Panc1 (cell line): ENCODE measurements around the gene PANK1. TPM values are rescaled to one million over a fixed set of nuclear protein-coding genes. Genes with fewer than 3 reads are reported as not detected.

ENCODE experiments used
- ATAC-seq: fragments of 200-7000 bp; cut with Tn5 transposase; 2 replicates; pipeline ENCODE4 v1.9.1; 2020; ENCODE audit warnings: mild to moderate bottlenecking, moderate library complexity
- BruUV-seq: library from RNA; stranded (reverse); fragments of 400-500 nt; replicated peaks from 2 replicates; lab custom pipeline; 2021; lab: Mats Ljungman, UMichigan
- CTCF ChIA-PET: fragments of 300-600 bp; sonication (Branson Sonifier 250); formaldehyde crosslinking; loops from one replicate; lab custom pipeline; 2022; ENCODE audit warnings: antibody characterized with exemption; lab: Charles Lee
- POLR2A ChIA-PET: fragments of 300-600 bp; sonication (Branson Sonifier 250); formaldehyde crosslinking; loops from one replicate; lab custom pipeline; 2022; ENCODE audit warnings: antibody characterized with exemption; lab: Charles Lee
- DNase-seq: peaks from one replicate; pipeline ENCODE4 v3.0.0-alpha.2; 2010; ENCODE audit warnings: low read depth, low spot score
- H3K27ac ChIP-seq: 2 replicates; pipeline ENCODE4 v1.5.1; 2011; ENCODE audit warnings: mild to moderate bottlenecking, low read length, inconsistent platforms
- H3K27me3 ChIP-seq: fragments of 200-500 bp; sonication (Bioruptor generic); 2 replicates; pipeline ENCODE4 v1.6.0; 2014; ENCODE audit warnings: low read length, inconsistent platforms; ENCODE audit not compliant: control insufficient read depth, insufficient read depth
- H3K36me3 ChIP-seq: fragments of 200-500 bp; sonication (Bioruptor generic); 2 replicates; pipeline ENCODE4 v1.5.1; 2014; ENCODE audit warnings: inconsistent platforms, mild to moderate bottlenecking, low read length, moderate library complexity; ENCODE audit not compliant: control insufficient read depth, insufficient read depth
- H3K4me1 ChIP-seq: 2 replicates; pipeline ENCODE4 v1.5.1; 2011; ENCODE audit warnings: inconsistent platforms, mild to moderate bottlenecking, low read length, moderate library complexity; ENCODE audit not compliant: control insufficient read depth, insufficient read depth
- H3K4me3 ChIP-seq, 2 experiments: 2 replicates each; pipeline ENCODE4 v1.5.1; 2011 to 2012; ENCODE audit warnings: low read depth in 2 of 2, low read length in 2 of 2, mild to moderate bottlenecking in 2 of 2, inconsistent platforms in 1 of 2, moderate library complexity in 1 of 2
- H3K9me3 ChIP-seq: fragments of 200-500 bp; sonication (Bioruptor generic); 2 replicates; pipeline ENCODE4 v1.5.1; 2014; ENCODE audit warnings: low read depth, mild to moderate bottlenecking, inconsistent platforms, low read length, moderate library complexity; ENCODE audit not compliant: control insufficient read depth, insufficient read depth
- CTCF ChIP-seq: fragments of 450-650 bp; IDR thresholded peaks from 2 replicates; pipeline ENCODE4 v1.5.1; 2017; ENCODE audit warnings: mild to moderate bottlenecking
- POLR2AphosphoS5 ChIP-seq: IDR thresholded peaks from 2 replicates; pipeline ENCODE4 v1.6.1; 2012; ENCODE audit warnings: mild to moderate bottlenecking, low read depth, low read length, moderate library complexity
- SIN3A ChIP-seq: IDR thresholded peaks from 2 replicates; pipeline ENCODE4 v1.6.1; 2012; ENCODE audit warnings: low read depth, mild to moderate bottlenecking, low read length, moderate library complexity, borderline replicate concordance; ENCODE audit not compliant: insufficient read depth
- TCF7L2 ChIP-seq: IDR thresholded peaks from 2 replicates; pipeline ENCODE4 v1.6.1; 2011; ENCODE audit warnings: mild to moderate bottlenecking, low read depth, low read length, inconsistent platforms
- in situ Hi-C: cut with HindIII; loops from 2 replicates; pipeline ENCODE4 v1.10.0; 2016; ENCODE audit warnings: low sequenced_read_pairs, low pct_unique_long_range_greater_than_20kb
- intact Hi-C: fragments of 100-400 bp; cut with micrococcal nuclease; formaldehyde crosslinking; loops from one replicate; pipeline ENCODE4 v1.10.0; 2022; ENCODE audit not compliant: unreplicated experiment
- total RNA-seq: library from RNA; stranded (reverse); gene quantifications from one replicate; pipeline ENCODE4 v1.2.1, GENCODE V29; 2021; ENCODE audit not compliant: unreplicated experiment
- TF ChIP-seq, protein P1 (sequence below), 2 experiments: IDR thresholded peaks; 2 replicates each; pipeline ENCODE4 v1.6.1; 2011 to 2012; ENCODE audit warnings: low read depth in 2 of 2, control low read depth in 1 of 2, low read length in 1 of 2, mild to moderate bottlenecking in 1 of 2, moderate library complexity in 1 of 2; ENCODE audit not compliant: insufficient read depth in 1 of 2

Gene PANK1
- total RNA-seq, 1 experiment from 2014 or later, result 11.0 TPM

DNA sequence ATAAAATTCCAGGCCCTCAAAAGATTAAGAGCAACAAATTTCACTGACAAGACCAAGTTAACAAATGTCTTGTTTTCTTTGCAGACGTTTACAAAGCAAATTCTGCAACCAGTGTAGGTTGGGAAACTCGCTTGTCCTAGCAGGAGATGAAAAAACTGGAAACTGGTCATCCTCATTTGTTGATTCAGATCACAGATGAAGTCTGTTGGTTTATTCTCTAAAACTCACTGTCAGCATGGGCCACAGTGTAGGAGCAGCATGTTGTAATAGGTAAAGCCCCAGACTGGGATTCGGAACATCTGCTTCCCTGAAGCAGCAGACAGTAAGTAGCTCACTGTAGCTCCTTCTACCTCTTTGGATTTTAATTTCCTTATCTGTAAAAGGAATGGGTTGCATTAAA lies 31.5 kb downstream of the PANK1 start:
- no peak overlapping the region for H3K4me3 ChIP-seq
- no peaks in the 10 kb centered on the region for H3K9me3 ChIP-seq
- no peak for TF ChIP-seq TCF7L2
- TF ChIP-seq SIN3A, result no peak
- TF ChIP-seq, protein P1, sequence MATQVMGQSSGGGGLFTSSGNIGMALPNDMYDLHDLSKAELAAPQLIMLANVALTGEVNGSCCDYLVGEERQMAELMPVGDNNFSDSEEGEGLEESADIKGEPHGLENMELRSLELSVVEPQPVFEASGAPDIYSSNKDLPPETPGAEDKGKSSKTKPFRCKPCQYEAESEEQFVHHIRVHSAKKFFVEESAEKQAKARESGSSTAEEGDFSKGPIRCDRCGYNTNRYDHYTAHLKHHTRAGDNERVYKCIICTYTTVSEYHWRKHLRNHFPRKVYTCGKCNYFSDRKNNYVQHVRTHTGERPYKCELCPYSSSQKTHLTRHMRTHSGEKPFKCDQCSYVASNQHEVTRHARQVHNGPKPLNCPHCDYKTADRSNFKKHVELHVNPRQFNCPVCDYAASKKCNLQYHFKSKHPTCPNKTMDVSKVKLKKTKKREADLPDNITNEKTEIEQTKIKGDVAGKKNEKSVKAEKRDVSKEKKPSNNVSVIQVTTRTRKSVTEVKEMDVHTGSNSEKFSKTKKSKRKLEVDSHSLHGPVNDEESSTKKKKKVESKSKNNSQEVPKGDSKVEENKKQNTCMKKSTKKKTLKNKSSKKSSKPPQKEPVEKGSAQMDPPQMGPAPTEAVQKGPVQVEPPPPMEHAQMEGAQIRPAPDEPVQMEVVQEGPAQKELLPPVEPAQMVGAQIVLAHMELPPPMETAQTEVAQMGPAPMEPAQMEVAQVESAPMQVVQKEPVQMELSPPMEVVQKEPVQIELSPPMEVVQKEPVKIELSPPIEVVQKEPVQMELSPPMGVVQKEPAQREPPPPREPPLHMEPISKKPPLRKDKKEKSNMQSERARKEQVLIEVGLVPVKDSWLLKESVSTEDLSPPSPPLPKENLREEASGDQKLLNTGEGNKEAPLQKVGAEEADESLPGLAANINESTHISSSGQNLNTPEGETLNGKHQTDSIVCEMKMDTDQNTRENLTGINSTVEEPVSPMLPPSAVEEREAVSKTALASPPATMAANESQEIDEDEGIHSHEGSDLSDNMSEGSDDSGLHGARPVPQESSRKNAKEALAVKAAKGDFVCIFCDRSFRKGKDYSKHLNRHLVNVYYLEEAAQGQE (IDR thresholded peaks at IDR 0.05; ENCODE audit: insufficient read depth in 1 of 2, low read depth in 2 of 2, low read length in 1 of 2), result no peak
- no peak for TF ChIP-seq POLR2AphosphoS5
- TF ChIP-seq CTCF, result no peak
- BruUV-seq, result no TSS peak
- in situ Hi-C loops, result no loop called here
- ATAC-seq (no peak), DNase-seq (no peak)
- intact Hi-C loops, result no loop called here
- H3K36me3 ChIP-seq, result no peaks in the 10 kb centered on the region
- no peak overlapping the region for H3K27ac ChIP-seq
- H3K27me3 ChIP-seq, result no peaks in the 10 kb centered on the region
- ChIA-PET POLR2A (no interaction called here), CTCF (interaction anchor here (0.5 kb wide), 1 partner anchor 12 kb away, joined by 6 read pairs; no protein-coding TSS in a partner anchor)
- H3K4me1 ChIP-seq, result no peaks in the 10 kb centered on the region

GRCh38 chr10:89611282-89611681 lies 33.8 kb downstream of the PANK1 start:
- intact Hi-C loops (no loop called here), in situ Hi-C loops (no loop called here)
- no TSS peak for BruUV-seq
- POLR2A ChIA-PET, result no interaction called here
- Histone ChIP-seq H3K36me3 (no peaks in the 10 kb centered on the region), H3K9me3 (no peaks in the 10 kb centered on the region), H3K4me1 (no peaks in the 10 kb centered on the region), H3K27me3 (no peaks in the 10 kb centered on the region), H3K27ac (no peak overlapping the region), H3K4me3 (no peak overlapping the region)
- TF ChIP-seq CTCF (no peak), TCF7L2 (no peak), POLR2AphosphoS5 (no peak), SIN3A (no peak)
- TF ChIP-seq, protein P1 (IDR thresholded peaks at IDR 0.05; ENCODE audit: insufficient read depth in 1 of 2, low read depth in 2 of 2, low read length in 1 of 2), result no peak
- no peak for ATAC-seq
- CTCF ChIA-PET, result no interaction called here
- no peak for DNase-seq
